NCI-H2227 (cell line): ENCODE results near the gene ARTN.

Experiments
- DNase-seq: peaks from one replicate; lab custom pipeline; 2025; ENCODE audit not compliant: unreplicated experiment; lab: John Stamatoyannopoulos, UW

ARTN gene

GRCh38 chr1:43969746-43970466, 36.3 kb downstream of the ARTN start, which contains the start of gene DPH2:
DPH2 (plus strand) TSS chr1:43970010; CDS start chr1:43970176, 166 bp downstream.
- peak; percentile 98 for DNase-seq

GRCh38 chr1:43970502-43970901, 36.9 kb downstream of the ARTN start:
- DNase-seq = no peak

GRCh38 chr1:43970911-43971310, 37.3 kb downstream of the ARTN start:
- DNase-seq = no peak

GRCh38 chr1:43971336-43971980, 37.9 kb downstream of the ARTN start:
- DNase-seq = no peak

- no peak for DNase-seq
These were observed 40.4 kb downstream of the ARTN start for GRCh38 chr1:43973981-43974442.

- DNase-seq = peak; percentile 97
These were observed 41.0 kb downstream of the ARTN start, which contains the start of gene ATP6V0B for GRCh38 chr1:43974443-43975248. ATP6V0B (plus strand) TSS chr1:43974960; CDS start chr1:43975041, 81 bp downstream.

- DNase-seq = peak; percentile 45
These were observed 41.8 kb downstream of the ARTN start for GRCh38 chr1:43975249-43975961.

GRCh38 chr1:43976045-43976444, 42.4 kb downstream of the ARTN start:
- DNase-seq = no peak

- DNase-seq = no peak
These were observed 43.3 kb downstream of the ARTN start for GRCh38 chr1:43976890-43977289.

- DNase-seq = no peak
These were observed 44.0 kb downstream of the ARTN start for GRCh38 chr1:43977376-43978263.

GRCh38 chr1:43978264-43978550, 44.6 kb downstream of the ARTN start:
- DNase-seq = no peak

- DNase-seq = peak; percentile 63
These were observed 45.1 kb downstream of the ARTN start, which contains the start of gene B4GALT2 for GRCh38 chr1:43978551-43979260. B4GALT2 (plus strand) TSS chr1:43979210; CDS start chr1:43981161, 1,951 bp downstream.

GRCh38 chr1:43979261-43979527, 45.6 kb downstream of the ARTN start:
- no peak for DNase-seq

GRCh38 chr1:43979528-43980254, 46.1 kb downstream of the ARTN start:
- peak; percentile 52 for DNase-seq

GRCh38 chr1:43980255-43981134, 46.9 kb downstream of the ARTN start:
- DNase-seq = no peak

- DNase-seq = peak; percentile 22
These were observed 47.5 kb downstream of the ARTN start for GRCh38 chr1:43981135-43981491.

GRCh38 chr1:43981636-43982035, 48.0 kb downstream of the ARTN start:
- DNase-seq = no peak

GRCh38 chr1:43982241-43982640, 48.6 kb downstream of the ARTN start:
- DNase-seq = no peak
